Hepatic stellate cell (primary cell): ENCODE measurements around the gene PREX1.
A peak's percentile ranks its signal among the peaks of the same experiment; 100 is the strongest.

Experiments
- DNase-seq: peaks from one replicate; pipeline ENCODE4 v3.0.0; 2011; ENCODE audit warnings: low spot score

The PREX1 gene

GRCh38 chr20:48697845-48698491, 129.8 kb downstream of the PREX1 start:
- peak; percentile 64 for DNase-seq

DNA sequence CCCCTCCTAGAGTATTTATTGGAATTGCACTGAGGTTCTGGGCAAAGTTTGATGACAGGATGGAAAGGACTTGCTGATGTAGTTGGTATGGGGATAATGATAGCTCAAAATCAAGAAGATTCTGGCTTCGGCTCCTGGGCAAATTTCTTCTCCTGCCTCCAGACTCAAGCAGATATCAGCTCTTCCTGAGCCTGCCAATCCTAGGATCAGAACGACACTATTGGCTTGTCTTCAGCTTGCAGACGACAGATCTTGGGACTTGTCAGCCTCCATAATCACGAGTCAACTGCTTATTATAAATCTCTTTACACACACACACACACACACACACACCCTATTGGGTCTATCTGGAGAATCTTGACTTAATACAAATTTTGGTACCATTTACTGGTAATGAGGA, 131.1 kb downstream of the PREX1 start:
- no peak for DNase-seq

- DNase-seq, result no peak
These were observed 132.1 kb downstream of the PREX1 start for GRCh38 chr20:48695738-48696137.

GRCh38 chr20:48695255-48695654, 132.5 kb downstream of the PREX1 start:
- DNase-seq, result no peak

GRCh38 chr20:48694381-48694865, 133.4 kb downstream of the PREX1 start:
- DNase-seq, result no peak

GRCh38 chr20:48691523-48691922, 136.3 kb downstream of the PREX1 start:
- no peak for DNase-seq

- no peak for DNase-seq
These were observed 136.9 kb downstream of the PREX1 start for GRCh38 chr20:48690888-48691287.

DNA sequence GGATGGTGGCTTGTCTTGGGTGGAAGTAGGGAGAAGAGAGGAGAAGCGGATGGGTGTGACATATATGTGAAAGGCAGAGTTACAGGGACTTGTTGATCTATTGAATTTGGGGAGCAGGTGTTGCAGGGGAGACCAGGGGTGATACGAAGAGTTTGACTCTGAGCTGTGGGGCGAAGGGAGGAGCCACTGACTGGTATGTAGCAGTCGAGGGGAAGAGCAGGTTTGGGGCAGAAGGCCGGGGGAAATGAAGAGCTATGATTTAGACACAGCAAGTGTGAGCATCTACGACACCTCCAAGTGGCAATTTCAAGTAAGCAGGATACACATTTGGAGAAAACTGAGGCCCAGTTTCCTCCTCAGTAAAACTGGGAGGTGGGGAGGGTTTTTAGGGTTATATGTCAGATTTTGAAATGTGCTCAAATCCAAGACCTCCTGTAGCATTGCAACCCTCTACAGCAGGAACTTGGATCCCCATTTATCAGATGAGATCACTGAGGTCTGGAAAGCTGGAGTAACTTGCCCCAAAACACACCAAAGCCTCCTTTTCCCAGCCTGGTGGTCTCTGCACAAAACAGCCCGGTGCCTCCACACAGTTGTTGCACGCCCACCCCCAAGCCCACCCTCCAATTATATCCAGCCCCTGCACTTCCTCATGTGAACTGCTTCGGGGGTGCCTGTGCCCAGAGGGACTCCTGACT, 137.8 kb downstream of the PREX1 start:
- DNase-seq, result no peak

DNA sequence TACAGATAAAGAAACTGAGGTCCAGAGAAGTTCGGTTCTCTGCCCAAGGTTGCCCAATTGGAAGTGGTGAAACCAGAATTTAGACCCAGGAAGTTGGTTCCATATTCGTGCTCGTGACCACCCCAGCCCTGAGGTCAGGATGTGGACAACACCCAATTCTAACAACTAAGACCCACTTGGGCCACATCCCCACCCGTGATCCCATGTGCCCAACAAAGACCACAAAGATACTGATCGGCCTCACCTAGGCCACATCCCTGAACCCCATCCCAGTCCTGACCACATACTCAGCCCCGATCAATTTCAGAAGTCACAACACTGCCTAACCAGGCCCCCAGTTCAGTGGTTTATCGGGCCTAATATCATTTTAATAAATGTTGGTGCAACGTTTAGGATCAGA, 138.4 kb downstream of the PREX1 start:
- DNase-seq, result no peak

- no peak for DNase-seq
These were observed 139.2 kb downstream of the PREX1 start for GRCh38 chr20:48688579-48688978.

GRCh38 chr20:48687117-48687800, 140.5 kb downstream of the PREX1 start:
- no peak for DNase-seq

GRCh38 chr20:48686238-48687116, 141.3 kb downstream of the PREX1 start:
- DNase-seq, result no peak

DNA sequence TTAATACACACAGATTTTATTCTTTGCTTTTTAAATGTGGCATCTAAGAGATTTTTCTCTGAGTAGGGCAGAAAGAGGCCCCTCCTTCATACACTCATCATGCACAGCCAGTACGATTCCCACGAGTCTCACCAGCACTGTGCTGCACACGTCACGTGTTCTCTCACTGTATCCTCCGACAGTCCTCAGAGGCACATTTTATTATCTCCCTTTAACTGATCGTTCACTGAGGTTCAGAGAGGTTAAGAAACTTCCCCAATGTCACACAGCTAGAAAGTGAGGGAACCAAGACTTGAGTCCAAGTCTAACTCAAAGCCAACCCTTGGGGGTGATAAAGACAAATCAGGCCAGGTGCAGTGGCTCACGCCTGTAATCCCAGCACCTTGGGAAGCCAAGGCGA, 142.5 kb downstream of the PREX1 start:
- DNase-seq, result no peak

- no peak for DNase-seq
These were observed 143.2 kb downstream of the PREX1 start for GRCh38 chr20:48684501-48685041.

GRCh38 chr20:48683467-48684175, 144.2 kb downstream of the PREX1 start:
- no peak for DNase-seq

DNA sequence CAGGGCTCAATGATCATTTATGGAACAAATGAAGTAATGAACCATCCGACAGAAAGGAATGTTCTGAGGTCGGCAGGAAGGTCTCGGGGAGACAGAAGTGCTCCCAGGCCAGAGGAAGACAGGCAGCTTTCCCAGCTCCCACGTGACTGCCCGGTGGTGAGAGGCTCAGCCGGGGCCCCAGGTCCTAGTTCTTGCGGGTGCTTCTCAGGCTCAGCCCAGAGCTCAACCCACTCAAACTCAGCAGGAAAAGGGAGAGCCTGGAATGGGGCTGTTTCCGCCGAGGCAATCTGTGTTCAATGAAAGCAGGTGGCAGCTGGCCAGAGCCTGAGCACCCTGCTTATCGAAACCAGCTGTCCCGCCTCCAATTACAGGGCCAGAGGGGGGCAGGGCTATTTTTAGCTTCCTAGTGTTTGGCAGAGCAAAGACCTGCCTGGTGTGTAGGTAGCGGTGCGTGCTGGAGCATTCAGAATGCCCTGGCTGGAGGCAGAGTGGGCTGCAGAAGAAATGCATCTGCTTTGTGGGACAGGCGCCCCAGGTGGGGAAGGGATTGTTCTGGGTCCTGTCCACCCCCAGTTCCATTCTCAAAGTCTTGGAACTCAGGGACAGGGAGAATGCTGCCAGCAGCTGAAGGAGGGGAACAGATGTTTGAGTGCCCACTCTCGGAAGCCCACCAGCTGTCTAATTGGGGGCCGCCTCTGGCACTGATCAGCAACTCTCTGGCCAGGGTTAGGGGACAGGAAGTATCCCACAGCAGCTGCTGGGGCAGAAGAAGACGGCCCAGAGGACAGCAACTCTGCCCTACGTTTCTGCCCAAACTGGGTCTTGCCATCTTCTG, 145.1 kb downstream of the PREX1 start:
- DNase-seq, result peak; percentile 82

DNA sequence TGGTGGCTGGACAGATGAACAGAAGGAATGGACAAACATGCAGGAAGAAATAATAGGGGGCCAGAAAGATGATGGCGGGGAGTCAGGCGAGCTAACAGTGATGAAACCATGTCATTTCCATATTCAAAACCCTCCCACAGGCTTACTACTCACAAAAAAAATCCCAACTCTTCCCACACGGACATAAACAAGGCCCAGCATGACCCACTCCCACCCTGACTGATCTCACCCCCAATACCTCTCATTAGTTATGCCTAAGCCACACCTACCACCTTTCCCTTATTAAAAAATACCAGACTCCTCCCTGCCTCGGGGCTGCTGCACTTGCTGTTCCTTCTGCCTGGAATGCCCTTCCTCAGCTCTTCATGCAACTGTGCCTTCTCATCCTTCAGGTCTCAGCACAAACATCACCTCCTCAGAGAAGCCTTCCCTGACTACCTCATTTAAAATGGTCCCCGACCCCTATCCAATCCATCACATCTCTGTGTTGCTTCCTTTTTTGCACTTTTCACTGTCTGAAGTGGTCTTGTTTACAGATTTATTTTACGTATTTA, 145.8 kb downstream of the PREX1 start:
- DNase-seq, result no peak

DNA sequence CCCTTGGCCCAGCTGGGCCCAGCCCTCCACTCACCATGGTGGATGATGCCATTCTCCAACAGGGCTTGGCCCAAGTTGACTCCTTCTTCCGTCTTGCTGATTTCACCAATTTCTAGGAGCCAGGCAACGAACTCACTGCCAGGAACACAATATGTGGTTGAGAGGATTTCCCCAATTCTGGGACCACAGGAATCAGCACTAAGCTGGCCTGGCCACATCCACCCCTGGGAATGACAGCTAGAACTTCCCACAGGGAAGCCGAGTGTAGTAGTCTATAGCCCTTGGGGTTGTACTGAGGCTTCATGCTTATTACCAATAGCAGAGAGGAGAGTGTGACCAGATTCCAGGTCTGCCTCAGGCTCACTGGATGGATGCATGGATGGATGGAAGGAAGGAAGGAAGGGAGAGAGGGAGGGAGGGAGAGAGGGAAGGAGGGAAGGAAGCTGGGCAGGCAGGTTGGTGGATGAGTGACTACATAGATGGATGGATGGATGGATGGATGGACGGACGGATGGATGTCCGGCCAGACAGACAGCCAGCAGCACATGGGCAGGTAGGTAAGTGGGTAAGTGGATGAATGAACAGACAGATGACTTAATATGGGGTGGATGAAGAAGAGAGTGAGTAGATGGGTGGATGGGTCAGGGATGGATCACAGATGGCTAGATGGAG, 146.5 kb downstream of the PREX1 start:
- no peak for DNase-seq

DNA sequence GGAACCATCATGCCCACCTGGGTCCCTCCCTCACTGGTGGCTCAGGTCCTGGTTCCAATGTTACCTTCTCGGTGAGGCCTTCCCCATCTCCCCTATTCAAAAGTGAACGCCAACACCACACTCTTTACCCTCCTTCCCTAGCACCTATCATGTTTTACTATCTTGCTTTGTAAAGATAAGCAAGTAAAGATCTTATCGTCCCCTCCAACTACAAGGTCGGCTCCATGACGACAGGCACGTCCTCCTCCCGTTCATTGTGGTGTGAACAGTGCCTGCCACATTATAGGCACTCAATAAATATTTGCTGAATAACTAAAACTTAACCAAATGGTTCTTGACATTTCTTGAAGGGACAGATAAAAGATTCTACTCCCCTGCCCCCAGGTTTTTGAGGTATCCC, 147.1 kb downstream of the PREX1 start:
- no peak for DNase-seq
